Fibroblast of skin of left biceps (primary cell): Measurements from ENCODE around the gene CDH23.

Experiments used
- DNase-seq, 2 experiments: peaks; one replicate each; pipeline ENCODE4 v3.0.0-alpha.2; 2013; ENCODE audit warnings: low read depth in 2 of 2

Gene CDH23

GRCh38 chr10:71440506-71441035 lies 43.9 kb downstream of the CDH23 start:
- DNase-seq, result no peak

- DNase-seq, result no peak
Observed at GRCh38 chr10:71442000-71442399, 45.3 kb downstream of the CDH23 start.

- no peak for DNase-seq
Observed at GRCh38 chr10:71442859-71443570, 46.3 kb downstream of the CDH23 start.

- no peak for DNase-seq
Observed at GRCh38 chr10:71443676-71444075, 47.0 kb downstream of the CDH23 start.

- DNase-seq, result no peak
Observed at GRCh38 chr10:71444284-71445054, 47.7 kb downstream of the CDH23 start.

GRCh38 chr10:71447676-71448075 lies 51.0 kb downstream of the CDH23 start:
- DNase-seq, result no peak

GRCh38 chr10:71448146-71448545 lies 51.4 kb downstream of the CDH23 start:
- DNase-seq, result no peak

GRCh38 chr10:71449026-71449425 lies 52.3 kb downstream of the CDH23 start:
- no peak for DNase-seq

- no peak for DNase-seq
Observed at GRCh38 chr10:71451754-71452153, 55.0 kb downstream of the CDH23 start.

GRCh38 chr10:71453186-71453585 lies 56.5 kb downstream of the CDH23 start:
- no peak for DNase-seq

GRCh38 chr10:71454347-71454746 lies 57.6 kb downstream of the CDH23 start:
- DNase-seq, result no peak

- DNase-seq, result no peak
Observed at GRCh38 chr10:71455035-71455434, 58.3 kb downstream of the CDH23 start.

- DNase-seq, result no peak
Observed at GRCh38 chr10:71456631-71457030, 59.9 kb downstream of the CDH23 start.

- DNase-seq, result no peak
Observed at GRCh38 chr10:71457908-71458307, 61.2 kb downstream of the CDH23 start.

GRCh38 chr10:71458387-71458786 lies 61.7 kb downstream of the CDH23 start:
- DNase-seq, result no peak

GRCh38 chr10:71459513-71459912 lies 62.8 kb downstream of the CDH23 start:
- no peak for DNase-seq

GRCh38 chr10:71460615-71461014 lies 63.9 kb downstream of the CDH23 start:
- no peak for DNase-seq

GRCh38 chr10:71461457-71461856 lies 64.7 kb downstream of the CDH23 start:
- DNase-seq, result no peak

- DNase-seq, result no peak
Observed at GRCh38 chr10:71462062-71462935, 65.6 kb downstream of the CDH23 start.

- DNase-seq, result no peak
Observed at GRCh38 chr10:71463111-71463510, 66.4 kb downstream of the CDH23 start.

GRCh38 chr10:71465551-71466252 lies 69.0 kb downstream of the CDH23 start:
- DNase-seq, result no peak
